ENCODE data around the gene OLFML2A. TPM values are rescaled to one million over a fixed set of nuclear protein-coding genes. Genes with fewer than 3 reads are reported as not detected.
A peak's percentile ranks its signal among the peaks of the same experiment; 100 is the strongest.

Gene OLFML2A
- total RNA-seq, 2 donors from 2014 or later: 5.4 to 6.7 TPM

DNA sequence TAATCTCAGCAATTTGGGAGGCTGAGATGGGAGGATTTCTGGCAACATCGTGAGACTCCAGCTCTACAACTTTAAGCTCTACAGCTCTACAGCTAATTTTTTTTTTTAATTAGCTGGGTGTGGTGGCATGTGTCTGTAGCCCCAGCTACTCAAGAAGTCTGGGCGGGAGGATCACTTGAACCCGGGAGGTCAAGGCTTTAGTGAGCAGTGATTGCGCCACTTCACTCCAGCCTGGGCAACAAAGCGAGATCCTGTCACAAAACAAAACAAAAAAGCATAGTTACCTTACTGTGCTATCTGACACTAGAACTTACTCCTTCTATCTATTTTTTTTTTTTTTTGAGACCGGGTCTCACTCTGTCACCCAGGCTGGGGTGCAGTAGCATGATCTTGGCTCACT lies 70.0 kb downstream of the OLFML2A start:
- Histone ChIP-seq H3K4me1 (ENCODE audit: control insufficient read depth in 1 of 2, low read depth in 2 of 2) (no peaks in the 10 kb centered on the region), H3K9me3 (no peaks in the 10 kb centered on the region), H3K27me3 (replicated peaks; ENCODE audit: insufficient read depth) (no peaks in the 10 kb centered on the region), H3K4me3 (no peak overlapping the region), H3K36me3 (no peaks in the 10 kb centered on the region), H3K27ac (no peak overlapping the region)
- TF ChIP-seq, protein P1, sequence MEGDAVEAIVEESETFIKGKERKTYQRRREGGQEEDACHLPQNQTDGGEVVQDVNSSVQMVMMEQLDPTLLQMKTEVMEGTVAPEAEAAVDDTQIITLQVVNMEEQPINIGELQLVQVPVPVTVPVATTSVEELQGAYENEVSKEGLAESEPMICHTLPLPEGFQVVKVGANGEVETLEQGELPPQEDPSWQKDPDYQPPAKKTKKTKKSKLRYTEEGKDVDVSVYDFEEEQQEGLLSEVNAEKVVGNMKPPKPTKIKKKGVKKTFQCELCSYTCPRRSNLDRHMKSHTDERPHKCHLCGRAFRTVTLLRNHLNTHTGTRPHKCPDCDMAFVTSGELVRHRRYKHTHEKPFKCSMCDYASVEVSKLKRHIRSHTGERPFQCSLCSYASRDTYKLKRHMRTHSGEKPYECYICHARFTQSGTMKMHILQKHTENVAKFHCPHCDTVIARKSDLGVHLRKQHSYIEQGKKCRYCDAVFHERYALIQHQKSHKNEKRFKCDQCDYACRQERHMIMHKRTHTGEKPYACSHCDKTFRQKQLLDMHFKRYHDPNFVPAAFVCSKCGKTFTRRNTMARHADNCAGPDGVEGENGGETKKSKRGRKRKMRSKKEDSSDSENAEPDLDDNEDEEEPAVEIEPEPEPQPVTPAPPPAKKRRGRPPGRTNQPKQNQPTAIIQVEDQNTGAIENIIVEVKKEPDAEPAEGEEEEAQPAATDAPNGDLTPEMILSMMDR (IDR thresholded peaks at IDR 0.05): no peak
- DNase-seq (ENCODE audit: low spot score) (no peak), ATAC-seq (ENCODE audit: insufficient number of reproducible peaks, low FRiP score, low read depth) (no peak)

DNA sequence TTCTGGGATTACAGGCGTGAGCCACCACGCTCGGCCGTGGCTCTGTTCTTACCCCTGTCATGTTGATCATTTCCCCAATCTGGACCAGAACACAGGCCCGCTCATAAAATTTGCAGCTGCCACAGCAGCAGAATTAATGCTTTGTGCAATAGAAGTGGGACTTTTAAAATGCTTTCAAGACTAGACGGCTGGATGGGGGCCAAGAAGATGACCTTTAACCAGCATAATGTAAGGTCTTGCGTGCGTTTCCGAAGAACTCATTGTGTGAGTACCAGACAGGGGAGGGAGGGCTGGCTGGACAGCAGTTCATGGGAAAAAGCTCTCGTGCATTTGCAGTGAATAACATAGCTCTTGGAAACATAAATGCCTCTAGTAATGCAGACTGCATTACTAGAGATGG lies 72.9 kb downstream of the OLFML2A start:
- Histone ChIP-seq H3K9me3 (no peaks in the 10 kb centered on the region), H3K27me3 (replicated peaks; ENCODE audit: insufficient read depth) (no peaks in the 10 kb centered on the region), H3K36me3 (no peaks in the 10 kb centered on the region), H3K4me3 (no peak overlapping the region), H3K4me1 (ENCODE audit: control insufficient read depth in 1 of 2, low read depth in 2 of 2) (peaks cover 9 to 16% of the 10 kb centered on the region in 2 donors), H3K27ac (no peak overlapping the region)
- DNase-seq (ENCODE audit: low spot score): no peak
- TF ChIP-seq, protein P1 (IDR thresholded peaks at IDR 0.05): no peak
- ATAC-seq (ENCODE audit: insufficient number of reproducible peaks, low FRiP score, low read depth): no peak

DNA sequence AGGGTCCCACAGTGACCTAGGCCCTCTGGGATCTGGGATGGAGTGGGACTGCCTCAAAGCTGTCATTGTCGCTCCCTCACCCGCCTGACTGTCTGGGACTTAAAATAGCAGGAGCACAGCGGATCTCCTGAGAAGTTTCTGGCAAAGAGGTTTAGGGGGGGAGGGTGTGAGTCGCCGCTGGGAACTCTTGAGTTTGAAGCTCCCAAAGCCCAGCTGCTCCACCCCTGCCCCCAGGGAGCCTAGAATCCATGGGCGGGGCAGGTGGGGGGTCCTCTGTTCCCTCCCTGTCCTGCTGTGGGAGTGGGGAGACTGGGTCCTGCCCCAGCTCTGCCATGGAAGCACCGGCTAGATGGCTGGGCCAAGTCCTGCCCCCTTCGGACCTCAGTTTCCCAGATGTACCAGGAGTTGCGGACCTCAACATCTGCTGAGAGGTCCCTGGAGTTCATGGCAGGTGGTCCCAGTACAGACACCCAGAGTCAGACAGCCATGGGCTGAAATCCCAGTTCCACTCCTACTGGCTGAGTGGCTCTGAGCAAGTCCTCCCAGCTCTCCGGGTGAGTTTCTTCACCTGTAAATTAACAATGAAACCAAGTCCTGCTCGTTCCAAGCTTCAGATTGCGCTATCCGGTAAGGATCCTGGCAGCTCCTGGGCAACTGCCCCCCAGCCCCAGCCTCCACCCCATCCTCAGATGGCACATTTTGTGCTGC lies 75.3 kb downstream of the OLFML2A start:
- Histone ChIP-seq H3K27ac (no peak overlapping the region), H3K36me3 (peaks cover 6% of the 10 kb centered on the region), H3K4me1 (ENCODE audit: control insufficient read depth in 1 of 2, low read depth in 2 of 2) (peaks cover 9 to 16% of the 10 kb centered on the region in 2 donors), H3K9me3 (no peaks in the 10 kb centered on the region), H3K4me3 (peak overlapping the region; percentile 78), H3K27me3 (replicated peaks; ENCODE audit: insufficient read depth) (no peaks in the 10 kb centered on the region)
- TF ChIP-seq, protein P1 (IDR thresholded peaks at IDR 0.05): no peak
- ATAC-seq (ENCODE audit: insufficient number of reproducible peaks, low FRiP score, low read depth): no peak
- no peak for DNase-seq (ENCODE audit: low spot score)

DNA sequence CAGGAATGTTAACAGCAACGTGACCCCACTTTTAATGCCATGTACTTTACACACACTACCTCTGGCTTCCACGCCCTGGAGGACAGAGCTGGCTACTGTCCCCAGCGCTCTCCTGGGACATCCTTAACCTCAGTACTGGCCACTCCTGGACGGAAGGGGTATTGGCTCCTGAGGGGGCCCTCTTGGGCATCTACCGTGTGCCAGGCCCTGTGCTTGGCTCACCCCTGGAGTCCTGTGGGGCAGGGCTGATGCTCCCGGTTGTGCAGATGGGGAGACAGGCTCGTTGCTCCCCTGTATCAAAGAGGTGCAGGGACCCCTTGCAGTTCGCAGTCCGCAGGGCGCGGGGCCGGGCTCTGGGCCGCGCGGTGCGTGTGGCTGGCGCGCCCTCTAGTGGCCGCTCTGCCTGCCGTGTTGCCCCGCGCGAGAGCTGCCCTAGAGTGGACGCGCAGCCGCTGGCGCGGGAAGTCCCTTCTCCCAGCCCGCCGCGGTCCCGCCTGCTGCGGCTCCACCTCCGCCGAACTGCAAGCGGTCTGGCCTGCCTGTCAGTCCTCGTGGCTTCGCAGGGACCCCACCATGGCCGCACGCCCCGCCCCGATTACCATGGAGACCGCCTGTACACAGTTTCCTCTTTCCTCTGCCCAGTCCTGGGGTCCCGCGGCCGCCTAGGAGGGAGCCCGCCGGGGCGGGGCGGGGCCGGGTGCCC lies 76.0 kb downstream of the OLFML2A start, which contains the start of gene WDR38:
Gene WDR38, plus strand, starts transcription at position 632 of the 703 bp plus-strand sequence. CDS start 72 bp downstream, outside the sequence.
- H3K36me3 ChIP-seq: peaks cover 11% of the 10 kb centered on the region
- ATAC-seq (ENCODE audit: insufficient number of reproducible peaks, low FRiP score, low read depth): peak; percentile 81
- H3K4me1 ChIP-seq (ENCODE audit: control insufficient read depth in 1 of 2, low read depth in 2 of 2): peaks cover 9 to 16% of the 10 kb centered on the region in 2 donors
- H3K27me3 ChIP-seq (replicated peaks; ENCODE audit: insufficient read depth): no peaks in the 10 kb centered on the region
- peak within 1 kb of the TSS; percentile 78 for H3K4me3 ChIP-seq
- peak within 1 kb of the TSS; percentile 45 to 48 for H3K27ac ChIP-seq
- H3K9me3 ChIP-seq: no peaks in the 10 kb centered on the region
- DNase-seq (ENCODE audit: low spot score): no peak
- TF ChIP-seq, protein P1 (IDR thresholded peaks at IDR 0.05): peak; percentile 98

DNA sequence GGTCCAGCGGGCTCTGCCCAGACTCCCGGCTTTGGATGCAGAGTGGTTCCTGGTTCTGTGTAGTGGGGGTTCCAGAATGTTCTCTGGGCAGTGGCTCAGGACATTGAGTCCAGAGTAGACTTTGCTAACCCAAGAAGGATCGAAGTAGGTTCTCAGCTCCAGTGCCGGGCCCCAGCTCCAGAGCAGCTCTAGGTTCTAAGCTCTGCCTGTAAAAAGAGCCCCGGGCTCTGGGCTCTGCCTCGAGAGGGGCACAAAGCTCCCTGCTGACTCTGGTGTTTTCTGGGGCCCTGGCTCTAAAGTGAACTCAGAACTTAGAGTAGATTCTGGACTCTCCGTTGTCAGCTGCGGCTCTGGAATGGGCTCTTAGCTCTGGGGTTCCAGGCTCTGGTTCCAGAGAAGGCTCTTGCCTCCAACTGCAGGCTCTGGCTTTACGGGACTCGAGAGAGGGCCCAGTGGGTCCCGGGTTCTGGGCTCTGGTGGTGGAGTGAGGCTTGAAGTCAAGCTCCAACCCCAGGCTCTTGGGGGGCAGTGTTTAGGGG lies 76.7 kb downstream of the OLFML2A start:
- Histone ChIP-seq H3K27ac (peak overlapping the region; percentile 45 to 48), H3K9me3 (no peaks in the 10 kb centered on the region), H3K4me3 (peak overlapping the region; percentile 78), H3K4me1 (ENCODE audit: control insufficient read depth in 1 of 2, low read depth in 2 of 2) (peaks cover 9 to 16% of the 10 kb centered on the region in 2 donors), H3K36me3 (peaks cover 17% of the 10 kb centered on the region), H3K27me3 (replicated peaks; ENCODE audit: insufficient read depth) (no peaks in the 10 kb centered on the region)
- DNase-seq (ENCODE audit: low spot score) (no peak), ATAC-seq (ENCODE audit: insufficient number of reproducible peaks, low FRiP score, low read depth) (peak; percentile 5)
- TF ChIP-seq, protein P1 (IDR thresholded peaks at IDR 0.05): no peak

Measured in thoracic aorta (tissue), 2 donors.